Progenitor cell of endocrine pancreas (in vitro differentiated cells): ENCODE measurements around the gene CHPT1. TPM values are rescaled to one million over a fixed set of nuclear protein-coding genes. Genes with fewer than 3 reads are reported as not detected.
"Not testable (repeated sequence)": the region's sequence is repeated elsewhere in the genome, so short reads cannot be mapped to it uniquely, and the experiment has no call there.

Experiments used
- DNase-seq: peaks from one replicate; pipeline ENCODE4 v3.0.0; 2021; ENCODE audit warnings: low spot score; ENCODE audit not compliant: unreplicated experiment
- H3K27ac Mint-ChIP-seq: 2 replicates; pipeline ENCODE4 v1.8.0; 2021; ENCODE audit warnings: mild to moderate bottlenecking, moderate library complexity, mixed read lengths
- H3K27me3 Mint-ChIP-seq: 2 replicates; pipeline ENCODE4 v1.8.0; 2021; ENCODE audit warnings: mixed read lengths
- H3K36me3 Mint-ChIP-seq: 2 replicates; pipeline ENCODE4 v1.8.0; 2022; ENCODE audit warnings: mixed read lengths; ENCODE audit not compliant: insufficient read depth
- H3K4me1 Mint-ChIP-seq: 2 replicates; pipeline ENCODE4 v1.8.0; 2021; ENCODE audit warnings: low read depth, mixed read lengths
- H3K4me3 Mint-ChIP-seq: 2 replicates; pipeline ENCODE4 v1.8.0; 2021; ENCODE audit warnings: low read depth, mild to moderate bottlenecking, moderate library complexity, mixed read lengths
- H3K9me3 Mint-ChIP-seq: 2 replicates; pipeline ENCODE4 v1.8.0; 2021; ENCODE audit warnings: low read depth, mixed read lengths
- total RNA-seq: library from RNA; stranded (reverse); gene quantifications from 2 replicates; pipeline ENCODE4 v1.2.1, GENCODE V29; 2021
- TF ChIP-seq, protein P1 (sequence below): fragments of 200-600 bp; sonication (generic); IDR thresholded peaks from one replicate; pipeline ENCODE4 v1.5.0; 2021; ENCODE audit warnings: antibody characterized with exemption, mild to moderate bottlenecking; ENCODE audit not compliant: unreplicated experiment

The CHPT1 gene
- total RNA-seq, 1 donor from 2014 or later: 15.2 TPM

- no peak for DNase-seq
- H3K27me3 Mint-ChIP-seq: peaks cover 3% of the 10 kb centered on the region
- TF ChIP-seq, protein P1, sequence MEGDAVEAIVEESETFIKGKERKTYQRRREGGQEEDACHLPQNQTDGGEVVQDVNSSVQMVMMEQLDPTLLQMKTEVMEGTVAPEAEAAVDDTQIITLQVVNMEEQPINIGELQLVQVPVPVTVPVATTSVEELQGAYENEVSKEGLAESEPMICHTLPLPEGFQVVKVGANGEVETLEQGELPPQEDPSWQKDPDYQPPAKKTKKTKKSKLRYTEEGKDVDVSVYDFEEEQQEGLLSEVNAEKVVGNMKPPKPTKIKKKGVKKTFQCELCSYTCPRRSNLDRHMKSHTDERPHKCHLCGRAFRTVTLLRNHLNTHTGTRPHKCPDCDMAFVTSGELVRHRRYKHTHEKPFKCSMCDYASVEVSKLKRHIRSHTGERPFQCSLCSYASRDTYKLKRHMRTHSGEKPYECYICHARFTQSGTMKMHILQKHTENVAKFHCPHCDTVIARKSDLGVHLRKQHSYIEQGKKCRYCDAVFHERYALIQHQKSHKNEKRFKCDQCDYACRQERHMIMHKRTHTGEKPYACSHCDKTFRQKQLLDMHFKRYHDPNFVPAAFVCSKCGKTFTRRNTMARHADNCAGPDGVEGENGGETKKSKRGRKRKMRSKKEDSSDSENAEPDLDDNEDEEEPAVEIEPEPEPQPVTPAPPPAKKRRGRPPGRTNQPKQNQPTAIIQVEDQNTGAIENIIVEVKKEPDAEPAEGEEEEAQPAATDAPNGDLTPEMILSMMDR: no peak
- no peaks in the 10 kb centered on the region for H3K9me3 Mint-ChIP-seq
- no peaks in the 10 kb centered on the region for H3K36me3 Mint-ChIP-seq
- no peak overlapping the region for H3K27ac Mint-ChIP-seq
- H3K4me3 Mint-ChIP-seq: no peak overlapping the region
- H3K4me1 Mint-ChIP-seq: peaks cover 9% of the 10 kb centered on the region
Measured at GRCh38 chr12:101653503-101653902, 43.9 kb upstream of the CHPT1 start.

- no peak for DNase-seq
- no peaks in the 10 kb centered on the region for H3K36me3 Mint-ChIP-seq
- TF ChIP-seq, protein P1: no peak
- no peak overlapping the region for H3K4me3 Mint-ChIP-seq
- peaks cover under 1% of the 10 kb centered on the region for H3K27me3 Mint-ChIP-seq
- no peaks in the 10 kb centered on the region for H3K9me3 Mint-ChIP-seq
- H3K27ac Mint-ChIP-seq: no peak overlapping the region
- peaks cover 9% of the 10 kb centered on the region for H3K4me1 Mint-ChIP-seq
Measured at GRCh38 chr12:101654442-101654841, 43.0 kb upstream of the CHPT1 start.

DNA sequence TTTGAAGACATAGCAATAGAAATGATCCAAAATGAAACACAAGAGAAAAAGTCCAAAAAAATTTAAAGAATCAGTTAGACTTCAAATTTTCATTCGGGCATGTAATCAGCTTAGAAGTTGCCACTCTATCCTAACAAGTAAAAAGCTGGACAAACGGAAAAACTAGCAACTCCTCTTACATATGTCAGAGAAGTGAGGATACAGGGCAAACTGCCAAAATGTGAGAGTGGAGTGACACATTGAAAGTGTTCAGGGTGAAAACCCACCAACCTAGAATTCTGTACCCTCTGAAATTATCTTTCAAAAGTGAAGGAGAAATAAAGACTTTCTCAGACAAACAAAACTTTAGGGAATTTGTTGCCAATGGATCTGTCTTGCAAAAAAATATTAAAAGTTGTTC, 42.0 kb upstream of the CHPT1 start:
- DNase-seq: no peak
- no peaks in the 10 kb centered on the region for H3K27me3 Mint-ChIP-seq
- peaks cover 9% of the 10 kb centered on the region for H3K4me1 Mint-ChIP-seq
- no peaks in the 10 kb centered on the region for H3K36me3 Mint-ChIP-seq
- H3K27ac Mint-ChIP-seq: no peak overlapping the region
- no peak overlapping the region for H3K4me3 Mint-ChIP-seq
- H3K9me3 Mint-ChIP-seq: no peaks in the 10 kb centered on the region
- TF ChIP-seq, protein P1: no peak

- H3K9me3 Mint-ChIP-seq, DNase-seq, H3K27ac Mint-ChIP-seq, H3K36me3 Mint-ChIP-seq, H3K4me1 Mint-ChIP-seq, H3K4me3 Mint-ChIP-seq, H3K27me3 Mint-ChIP-seq: not testable (repeated sequence)
Measured at GRCh38 chr12:101660662-101661061, 36.8 kb upstream of the CHPT1 start.

GRCh38 chr12:101663298-101663697, 34.1 kb upstream of the CHPT1 start:
- Mint-ChIP-seq H3K36me3 (no peaks in the 10 kb centered on the region), H3K4me3 (no peak overlapping the region), H3K27me3 (peaks cover 11% of the 10 kb centered on the region), H3K4me1 (no peaks in the 10 kb centered on the region), H3K27ac (no peak overlapping the region), H3K9me3 (no peaks in the 10 kb centered on the region)
- DNase-seq: no peak
- TF ChIP-seq, protein P1: no peak

DNA sequence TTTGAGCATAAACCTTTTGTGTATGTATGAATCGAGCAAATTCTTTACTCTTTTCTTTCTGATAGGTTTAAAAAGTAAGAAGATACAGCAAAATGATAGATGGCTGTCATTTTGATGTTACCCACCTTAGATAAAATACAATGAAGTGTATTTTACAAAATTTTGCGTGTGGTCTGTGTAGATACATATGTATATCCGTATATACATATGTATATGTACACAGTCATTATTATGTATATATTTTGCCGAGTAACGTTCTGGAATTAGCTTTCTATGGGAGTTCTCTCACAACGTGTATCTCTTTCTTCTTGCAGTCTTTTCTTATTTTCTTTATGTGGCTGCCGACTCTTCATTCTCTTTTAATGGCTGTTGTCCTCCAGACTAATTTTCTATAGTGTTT, 32.4 kb upstream of the CHPT1 start:
- no peaks in the 10 kb centered on the region for H3K36me3 Mint-ChIP-seq
- H3K4me1 Mint-ChIP-seq: no peaks in the 10 kb centered on the region
- DNase-seq: no peak
- TF ChIP-seq, protein P1: no peak
- H3K4me3 Mint-ChIP-seq: no peak overlapping the region
- no peak overlapping the region for H3K27ac Mint-ChIP-seq
- no peaks in the 10 kb centered on the region for H3K9me3 Mint-ChIP-seq
- peaks cover 11% of the 10 kb centered on the region for H3K27me3 Mint-ChIP-seq
